ENCODE measurements around the gene KICS2. TPM values are rescaled to one million over a fixed set of nuclear protein-coding genes. Genes with fewer than 3 reads are reported as not detected.

KICS2 gene
- total and polyA plus RNA-seq, 9 of the 15 experiments (the other 6 are each of a cell fraction or from before 2014, with no cell fraction given) = 2.3 to 6.4 (median 5.5) TPM

- TF ChIP-seq THRA (IDR thresholded peaks at IDR 0.05) (no peak), PHB2 (IDR thresholded peaks at IDR 0.05; ENCODE audit: low read depth) (no peak), BCOR (IDR thresholded peaks at IDR 0.05) (no peak), ARID1B (IDR thresholded peaks at IDR 0.05) (no peak), FOXM1 (IDR thresholded peaks at IDR 0.05; ENCODE audit: low read depth) (no peak), FOXM1 (CRISPR knock-in tag; IDR thresholded peaks at IDR 0.05; ENCODE audit: low read depth) (no peak), IRF2 (CRISPR knock-in tag; IDR thresholded peaks at IDR 0.05) (no peak), HMG20A (CRISPR knock-in tag; conservative IDR thresholded peaks at IDR 0.05) (no peak), MCM7 (IDR thresholded peaks at IDR 0.05) (no peak)
Observed at GRCh38 chr12:64189530-64189929, 32.6 kb downstream of the KICS2 start (continued).

- ATAC-seq = no peak
- Histone ChIP-seq H3K36me3 (ENCODE audit: control insufficient read depth, insufficient read depth, low read length) (no peaks in the 10 kb centered on the region), H3K79me2 (ENCODE audit: control insufficient read depth, insufficient read depth, low read length) (no peaks in the 10 kb centered on the region), H3K4me2 (ENCODE audit: insufficient read depth, low read length) (no peak overlapping the region), H2AFZ (ENCODE audit: low read depth, low read length) (no peak overlapping the region), H3K9ac (ENCODE audit: insufficient read depth in 1 of 2, low read depth in 2 of 2, low read length in 2 of 2) (no peak overlapping the region), H3K9me1 (ENCODE audit: control insufficient read depth, insufficient read depth, low read length) (no peaks in the 10 kb centered on the region), H3K4me3 (no peak overlapping the region), H3K27me3 (ENCODE audit: control insufficient read depth in 2 of 2, insufficient read depth in 2 of 2, low read length in 2 of 2) (no peaks in the 10 kb centered on the region; a peak in 1 of 5 replicates), H3K9me3 (replicated peaks; ENCODE audit: control insufficient read depth, insufficient read depth, low read depth, low read length) (no peaks in the 10 kb centered on the region), H3K27ac (ENCODE audit: extremely low read depth, low read depth, low read length) (no peak overlapping the region), H3K4me1 (replicated peaks in 1 of 2; ENCODE audit: control insufficient read depth in 2 of 2, insufficient read depth in 2 of 2, low read length in 2 of 2) (no peaks in the 10 kb centered on the region), H4K20me1 (replicated peaks; ENCODE audit: control insufficient read depth, insufficient read depth, low read length) (no peaks in the 10 kb centered on the region)
- BruUV-seq (replicated peaks) = no TSS peak
- no peak for DNase-seq (ENCODE audit: extremely low read depth in 1 of 4, low spot score in 3 of 4)
- WGBS (ENCODE audit: insufficient coverage, low coverage, missing lambda C conversion rate) = 13% methylated on average over 2 of the region's 2 CpGs
- no peak for FAIRE-seq
- POLR2A ChIA-PET = no interaction called here
- intact Hi-C loops (cut with micrococcal nuclease) (no loop called here), in situ Hi-C loops (cut with MboI) (no loop called here)
- CTCF ChIA-PET (ENCODE audit: low intra/inter-chr PET ratio) = no interaction called here
- TF ChIP-seq SNAPC5 (CRISPR knock-in tag; IDR thresholded peaks at IDR 0.05) = no peak
- no peak for TF ChIP-seq ETS1 (conservative IDR thresholded peaks at IDR 0.05; ENCODE audit: control insufficient read depth, low read depth, low read length)
- TF ChIP-seq ZMIZ1 (IDR thresholded peaks at IDR 0.05; ENCODE audit: low read depth in 2 of 2, low read length in 2 of 2) = no peak
- no peak for TF ChIP-seq CHD4 (IDR thresholded peaks at IDR 0.05; ENCODE audit: insufficient read depth, insufficient replicate concordance, low read depth, low read length, poor library complexity, severe bottlenecking)
- TF ChIP-seq ZNF639 (CRISPR knock-in tag; conservative IDR thresholded peaks at IDR 0.05 in 1 of 2, IDR thresholded peaks at IDR 0.05 in 1 of 2) = no peak
- TF ChIP-seq ZNF444 (CRISPR knock-in tag; IDR thresholded peaks at IDR 0.05) = no peak
Observed at GRCh38 chr12:64187794-64188193, 34.3 kb downstream of the KICS2 start.

Measured in K562 (cell line).